ENCODE data around the gene MORC1.

MORC1 gene

GRCh38 chr3:108946292-108947285 lies 171.3 kb downstream of the MORC1 start:
- H3K27me3 ChIP-seq (ENCODE audit: control insufficient read depth, insufficient read depth, low read length) = no peaks in the 10 kb centered on the region
- H3K9me3 ChIP-seq (ENCODE audit: control insufficient read depth, insufficient read depth, low read depth, low read length) = no peaks in the 10 kb centered on the region
- no peaks in the 10 kb centered on the region for H3K36me3 ChIP-seq (ENCODE audit: control insufficient read depth, insufficient read depth, low read length)
- H3K27ac ChIP-seq (ENCODE audit: low read depth, low read length) = no peak overlapping the region
- H3K4me1 ChIP-seq (ENCODE audit: control insufficient read depth, insufficient read depth, low read length) = no peaks in the 10 kb centered on the region
- no peak overlapping the region for H3K4me3 ChIP-seq (ENCODE audit: low read depth, low read length)
- no peak overlapping the region for H3K9ac ChIP-seq (ENCODE audit: low read length)

GRCh38 chr3:108940568-108941263 lies 177.2 kb downstream of the MORC1 start:
- no peak overlapping the region for H3K27ac ChIP-seq (ENCODE audit: low read depth, low read length)
- no peak overlapping the region for H3K4me3 ChIP-seq (ENCODE audit: low read depth, low read length)
- no peak overlapping the region for H3K9ac ChIP-seq (ENCODE audit: low read length)
- no peaks in the 10 kb centered on the region for H3K4me1 ChIP-seq (ENCODE audit: control insufficient read depth, insufficient read depth, low read length)
- H3K27me3 ChIP-seq (ENCODE audit: control insufficient read depth, insufficient read depth, low read length) = no peaks in the 10 kb centered on the region
- H3K9me3 ChIP-seq (ENCODE audit: control insufficient read depth, insufficient read depth, low read depth, low read length) = no peaks in the 10 kb centered on the region
- no peaks in the 10 kb centered on the region for H3K36me3 ChIP-seq (ENCODE audit: control insufficient read depth, insufficient read depth, low read length)

- Histone ChIP-seq H3K4me1 (ENCODE audit: control insufficient read depth, insufficient read depth, low read length) (no peaks in the 10 kb centered on the region), H3K4me3 (ENCODE audit: low read depth, low read length) (no peak overlapping the region)
Measured at GRCh38 chr3:108940166-108940565, 177.8 kb downstream of the MORC1 start.

GRCh38 chr3:108936924-108937689 lies 180.8 kb downstream of the MORC1 start:
- Histone ChIP-seq H3K9ac (ENCODE audit: low read length) (no peak overlapping the region), H3K9me3 (ENCODE audit: control insufficient read depth, insufficient read depth, low read depth, low read length) (no peaks in the 10 kb centered on the region), H3K27me3 (ENCODE audit: control insufficient read depth, insufficient read depth, low read length) (no peaks in the 10 kb centered on the region), H3K36me3 (ENCODE audit: control insufficient read depth, insufficient read depth, low read length) (no peaks in the 10 kb centered on the region), H3K4me1 (ENCODE audit: control insufficient read depth, insufficient read depth, low read length) (no peaks in the 10 kb centered on the region), H3K27ac (ENCODE audit: low read depth, low read length) (no peak overlapping the region), H3K4me3 (ENCODE audit: low read depth, low read length) (no peak overlapping the region)

More at GRCh38 chr3:108940166-108940565, 177.8 kb downstream of the MORC1 start:
- Histone ChIP-seq H3K9me3 (ENCODE audit: control insufficient read depth, insufficient read depth, low read depth, low read length) (no peaks in the 10 kb centered on the region), H3K27me3 (ENCODE audit: control insufficient read depth, insufficient read depth, low read length) (no peaks in the 10 kb centered on the region), H3K36me3 (ENCODE audit: control insufficient read depth, insufficient read depth, low read length) (no peaks in the 10 kb centered on the region), H3K27ac (ENCODE audit: low read depth, low read length) (no peak overlapping the region), H3K9ac (ENCODE audit: low read length) (no peak overlapping the region)

- no peaks in the 10 kb centered on the region for H3K36me3 ChIP-seq (ENCODE audit: control insufficient read depth, insufficient read depth, low read length)
- no peaks in the 10 kb centered on the region for H3K4me1 ChIP-seq (ENCODE audit: control insufficient read depth, insufficient read depth, low read length)
- 0 out of 2 replicates have a peak, but pooled peaks cover 3% of the 10 kb centered on the region for H3K9me3 ChIP-seq (ENCODE audit: control insufficient read depth, insufficient read depth, low read depth, low read length)
- no peaks in the 10 kb centered on the region for H3K27me3 ChIP-seq (ENCODE audit: control insufficient read depth, insufficient read depth, low read length)
- no peak overlapping the region for H3K9ac ChIP-seq (ENCODE audit: low read length)
- H3K27ac ChIP-seq (ENCODE audit: low read depth, low read length) = no peak overlapping the region
- H3K4me3 ChIP-seq (ENCODE audit: low read depth, low read length) = no peak overlapping the region
Measured at GRCh38 chr3:108931035-108931434, 186.9 kb downstream of the MORC1 start.

- Histone ChIP-seq H3K36me3 (ENCODE audit: control insufficient read depth, insufficient read depth, low read length) (no peaks in the 10 kb centered on the region), H3K27me3 (ENCODE audit: control insufficient read depth, insufficient read depth, low read length) (no peaks in the 10 kb centered on the region), H3K4me3 (ENCODE audit: low read depth, low read length) (no peak overlapping the region), H3K4me1 (ENCODE audit: control insufficient read depth, insufficient read depth, low read length) (no peaks in the 10 kb centered on the region), H3K27ac (ENCODE audit: low read depth, low read length) (no peak overlapping the region), H3K9ac (ENCODE audit: low read length) (no peak overlapping the region), H3K9me3 (ENCODE audit: control insufficient read depth, insufficient read depth, low read depth, low read length) (no peaks in the 10 kb centered on the region)
Measured at GRCh38 chr3:108918866-108919265, 199.1 kb downstream of the MORC1 start.

- H3K4me1 ChIP-seq (ENCODE audit: control insufficient read depth, insufficient read depth, low read length) = no peaks in the 10 kb centered on the region
- H3K4me3 ChIP-seq (ENCODE audit: low read depth, low read length) = no peak overlapping the region
- H3K9ac ChIP-seq (ENCODE audit: low read length) = no peak overlapping the region
- H3K9me3 ChIP-seq (ENCODE audit: control insufficient read depth, insufficient read depth, low read depth, low read length) = no peaks in the 10 kb centered on the region
- H3K27me3 ChIP-seq (ENCODE audit: control insufficient read depth, insufficient read depth, low read length) = no peaks in the 10 kb centered on the region
- no peak overlapping the region for H3K27ac ChIP-seq (ENCODE audit: low read depth, low read length)
- H3K36me3 ChIP-seq (ENCODE audit: control insufficient read depth, insufficient read depth, low read length) = no peaks in the 10 kb centered on the region
Measured at GRCh38 chr3:108914774-108915641, 202.9 kb downstream of the MORC1 start.

- H3K4me3 ChIP-seq (ENCODE audit: low read depth, low read length) = no peak overlapping the region
- no peaks in the 10 kb centered on the region for H3K36me3 ChIP-seq (ENCODE audit: control insufficient read depth, insufficient read depth, low read length)
- H3K9me3 ChIP-seq (ENCODE audit: control insufficient read depth, insufficient read depth, low read depth, low read length) = no peaks in the 10 kb centered on the region
- no peaks in the 10 kb centered on the region for H3K4me1 ChIP-seq (ENCODE audit: control insufficient read depth, insufficient read depth, low read length)
- H3K27me3 ChIP-seq (ENCODE audit: control insufficient read depth, insufficient read depth, low read length) = no peaks in the 10 kb centered on the region
- no peak overlapping the region for H3K27ac ChIP-seq (ENCODE audit: low read depth, low read length)
- H3K9ac ChIP-seq (ENCODE audit: low read length) = no peak overlapping the region
Measured at GRCh38 chr3:108909799-108910198, 208.1 kb downstream of the MORC1 start.
